HepG2 (cell line): Measurements from ENCODE around the gene SND1. TPM values are rescaled to one million over a fixed set of nuclear protein-coding genes. Genes with fewer than 3 reads are reported as not detected.

ENCODE experiments used
- ATAC-seq: fragments of 200-7000 bp; cut with Tn5 transposase; 3 replicates; pipeline ENCODE4 v1.9.1; 2020; ENCODE audit warnings: mild to moderate bottlenecking, moderate library complexity
- BruUV-seq: library from RNA; stranded (reverse); fragments of 400-500 nt; replicated peaks from 2 replicates; lab custom pipeline; 2021; lab: Mats Ljungman, UMichigan
- CTCF ChIA-PET: fragments of 300-600 bp; formaldehyde crosslinking; extraction: SDS; loops from one replicate; lab custom pipeline; 2021; ENCODE audit warnings: low total read pairs, inconsistent platforms, low intra/inter-chr PET ratio; lab: Yijun Ruan, JAX
- POLR2A ChIA-PET: fragments of 350-600 bp; sonication (Branson Sonifier 250); formaldehyde crosslinking; loops from one replicate; lab custom pipeline; 2020; ENCODE audit warnings: antibody characterized with exemption, inconsistent platforms; lab: Yijun Ruan, JAX
- DNase-seq: peaks from one replicate; pipeline ENCODE4 v3.0.0-alpha.2; 2015; ENCODE audit warnings: low spot score
- FAIRE-seq: peaks from 3 replicates; lab custom pipeline; 2011; peaks lifted over from hg19 to GRCh38; lab: Jason Lieb, UNC
- H2AFZ ChIP-seq: one replicate; pipeline ENCODE4 v1.6.1; 2011; ENCODE audit warnings: low read length, inconsistent platforms
- H3K27ac ChIP-seq: fragments of 300-600 bp; 3 replicates; pipeline ENCODE4 v1.8.0; 2011; ENCODE audit warnings: mixed run types, mild to moderate bottlenecking, mixed read lengths, low read length, inconsistent platforms; ENCODE audit not compliant: insufficient read depth; ENCODE audit errors: extremely low read length
- H3K27me3 ChIP-seq, 2 experiments: fragments of 200-600 bp in 1 of 2; 2 replicates in 1 of 2; 3 replicates in 1 of 2; pipeline versions ENCODE4 v1.6.0 to v1.8.0; 2011; ENCODE audit warnings: low read length in 2 of 2, mild to moderate bottlenecking in 2 of 2, moderate library complexity in 2 of 2, inconsistent platforms in 1 of 2; ENCODE audit not compliant: insufficient read depth in 2 of 2, control insufficient read depth in 1 of 2
- H3K36me3 ChIP-seq, 2 experiments: fragments of 200-600 bp in 1 of 2; replicated peaks in 1 of 2; 2 replicates in 1 of 2; 3 replicates in 1 of 2; pipeline versions ENCODE4 v1.5.1 to v1.8.0; 2011; ENCODE audit warnings: low read length in 2 of 2, inconsistent platforms in 1 of 2; ENCODE audit not compliant: insufficient read depth in 2 of 2, control insufficient read depth in 1 of 2
- H3K4me1 ChIP-seq: 2 replicates; pipeline ENCODE4 v1.5.1; 2012; ENCODE audit warnings: low read length, inconsistent platforms; ENCODE audit not compliant: insufficient read depth
- H3K4me2 ChIP-seq: 2 replicates; pipeline ENCODE4 v1.6.0; 2011; ENCODE audit warnings: low read depth, low read length, inconsistent platforms
- H3K4me3 ChIP-seq, 3 experiments: fragments of 200-600 bp in 1 of 3; sonication (generic), shearing (Covaris generic) in 1 of 3; replicated peaks in 1 of 3; 2 replicates each; pipeline ENCODE4 v1.5.1; 2011 to 2016; ENCODE audit warnings: low read length in 3 of 3, inconsistent platforms in 2 of 3, low read depth in 2 of 3, mild to moderate bottlenecking in 2 of 3, control low read depth in 1 of 3, mixed read lengths in 1 of 3; ENCODE audit not compliant: insufficient read depth in 1 of 3
- H3K79me2 ChIP-seq: one replicate; pipeline ENCODE4 v1.6.1; 2011; ENCODE audit warnings: low read length, inconsistent platforms; ENCODE audit not compliant: insufficient read depth
- H3K9ac ChIP-seq: 2 replicates; pipeline ENCODE4 v1.6.0; 2011; ENCODE audit warnings: mild to moderate bottlenecking, low read depth, low read length, inconsistent platforms; ENCODE audit not compliant: insufficient read depth
- H3K9me3 ChIP-seq: 2 replicates; pipeline ENCODE4 v1.5.1; 2012; ENCODE audit warnings: mild to moderate bottlenecking, low read length
- H4K20me1 ChIP-seq: 2 replicates; pipeline ENCODE4 v1.6.0; 2011; ENCODE audit warnings: inconsistent platforms, mild to moderate bottlenecking, low read length, moderate library complexity; ENCODE audit not compliant: insufficient read depth
- HNRNPLL ChIP-seq: fragments of 200-400 bp; formaldehyde crosslinking; IDR thresholded peaks from 2 replicates; pipeline ENCODE4 v1.6.1; 2017; ENCODE audit warnings: mild to moderate bottlenecking, low read depth, low read length; ENCODE audit not compliant: poor library complexity, severe bottlenecking
- MIER2 ChIP-seq: IDR thresholded peaks from 2 replicates; pipeline ENCODE4 v1.6.1; 2016; ENCODE audit warnings: missing biosample characterization, missing genetic modification reagents
- ZBTB33 ChIP-seq: sonication (generic); formaldehyde crosslinking; IDR thresholded peaks from 2 replicates; pipeline ENCODE4 v1.4.0; 2020; ENCODE audit warnings: missing genetic modification reagents
- ZFP36 ChIP-seq: fragments of 150-350 bp; IDR thresholded peaks from 2 replicates; pipeline ENCODE4 v1.6.1; 2018; ENCODE audit warnings: borderline replicate concordance, low read length, low read depth; ENCODE audit not compliant: partially characterized antibody
- ZFP91 ChIP-seq: sonication (generic); formaldehyde crosslinking; IDR thresholded peaks from 2 replicates; pipeline ENCODE4 v1.9.0; 2022; ENCODE audit warnings: missing genetic modification reagents, mild to moderate bottlenecking, borderline replicate concordance
- ZNF275 ChIP-seq: sonication (generic); formaldehyde crosslinking; IDR thresholded peaks from 2 replicates; pipeline ENCODE4 v1.8.0; 2022; ENCODE audit warnings: missing genetic modification reagents, mild to moderate bottlenecking, inconsistent platforms, borderline replicate concordance
- ZNF549 ChIP-seq: sonication (generic); formaldehyde crosslinking; IDR thresholded peaks from 2 replicates; pipeline ENCODE4 v1.5.0; 2020; ENCODE audit warnings: missing genetic modification reagents
- in situ Hi-C: cut with HindIII; loops from 2 replicates; pipeline ENCODE4 v1.10.0; 2017; ENCODE audit warnings: low pct_unique_long_range_greater_than_20kb; ENCODE audit not compliant: extremely low pct_ligation_motif_present
- intact Hi-C: fragments of 100-400 bp; cut with micrococcal nuclease; formaldehyde crosslinking; loops from one replicate; pipeline ENCODE4 v1.10.0; 2022; ENCODE audit not compliant: unreplicated experiment
- polyA plus RNA-seq, 8 experiments: library from polyadenylated mRNA; depleted of rRNA in 3 of 8; stranded (reverse) in 7 of 8; unstranded in 1 of 8; fragments of >200 nt; fragmentation: Illumina TruSeq in 4 of 8; extraction: Trizol in 4 of 8; gene quantifications; 2 replicates each; pipeline versions ENCODE4 v1.2.1 to v1.2.3, GENCODE V29; 2011 to 2016; ENCODE audit warnings: low read depth in 4 of 8, missing spikeins in 1 of 8, mixed read lengths in 1 of 8; ENCODE audit not compliant: insufficient read depth in 1 of 8
- total RNA-seq, 5 experiments: library from RNA; depleted of rRNA; stranded (reverse); fragments of >200 nt; fragmentation: Illumina TruSeq; extraction: Trizol; gene quantifications; 2 replicates each; pipeline ENCODE4 v1.2.3, GENCODE V29; 2016; ENCODE audit warnings: low read depth in 1 of 5
- TF ChIP-seq, protein P1 (sequence below): sonication (generic); formaldehyde crosslinking; IDR thresholded peaks from 2 replicates; pipeline ENCODE4 v1.9.0; 2021; ENCODE audit warnings: missing genetic modification reagents, borderline replicate concordance

SND1 gene
- total and polyA plus RNA-seq, 2 of the 13 experiments (the other 11 are each of a cell fraction or from before 2014, with no cell fraction given), result 110 to 182 TPM

DNA sequence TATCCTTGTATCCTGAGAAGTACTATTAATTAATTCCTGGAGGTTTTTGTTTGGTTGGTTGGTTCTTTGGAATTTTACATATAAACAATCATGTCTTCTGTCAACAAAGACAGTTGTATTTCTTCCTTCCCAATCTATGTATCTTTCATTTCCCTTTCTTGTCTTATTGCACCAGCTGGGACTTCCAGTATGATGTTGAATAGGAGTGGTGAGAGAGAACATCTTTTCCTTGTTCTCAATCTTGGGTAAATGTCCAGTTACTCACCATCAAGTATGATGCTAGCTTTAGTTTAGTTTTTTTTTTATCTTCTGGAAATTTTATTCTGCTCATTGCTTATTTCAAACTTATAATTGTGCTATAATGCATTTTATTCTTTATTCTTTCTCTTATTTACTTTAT, 26.7 kb upstream of the SND1 start:
- H3K4me3 ChIP-seq, result no peak overlapping the region
- TF ChIP-seq ZFP36 (no peak), ZFP91 (no peak), ZNF549 (CRISPR knock-in tag) (no peak), ZBTB33 (CRISPR knock-in tag) (no peak), MIER2 (CRISPR knock-in tag) (no peak), HNRNPLL (no peak), ZNF275 (CRISPR knock-in tag) (no peak)
- TF ChIP-seq, protein P1, sequence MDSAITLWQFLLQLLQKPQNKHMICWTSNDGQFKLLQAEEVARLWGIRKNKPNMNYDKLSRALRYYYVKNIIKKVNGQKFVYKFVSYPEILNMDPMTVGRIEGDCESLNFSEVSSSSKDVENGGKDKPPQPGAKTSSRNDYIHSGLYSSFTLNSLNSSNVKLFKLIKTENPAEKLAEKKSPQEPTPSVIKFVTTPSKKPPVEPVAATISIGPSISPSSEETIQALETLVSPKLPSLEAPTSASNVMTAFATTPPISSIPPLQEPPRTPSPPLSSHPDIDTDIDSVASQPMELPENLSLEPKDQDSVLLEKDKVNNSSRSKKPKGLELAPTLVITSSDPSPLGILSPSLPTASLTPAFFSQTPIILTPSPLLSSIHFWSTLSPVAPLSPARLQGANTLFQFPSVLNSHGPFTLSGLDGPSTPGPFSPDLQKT (CRISPR knock-in tag), result no peak
- ATAC-seq (no peak), DNase-seq (no peak), FAIRE-seq (no peak)
- H3K4me1 ChIP-seq, result no peaks in the 10 kb centered on the region
- BruUV-seq, result no TSS peak
- in situ Hi-C loops (no loop called here), intact Hi-C loops (no loop called here)
- no peak overlapping the region for H3K27ac ChIP-seq
- 0 out of 2 replicates have a peak, but pooled peaks cover 2% of the 10 kb centered on the region for H4K20me1 ChIP-seq
- no peak overlapping the region for H3K4me2 ChIP-seq
- H3K36me3 ChIP-seq, result no peaks in the 10 kb centered on the region
- no peak overlapping the region for H3K9ac ChIP-seq
- CTCF ChIA-PET, result no interaction called here
- H2AFZ ChIP-seq, result no peak overlapping the region
- POLR2A ChIA-PET, result interaction anchor here (0.9 kb wide), 1 partner anchor 26 kb away, joined by 3 read pairs; no protein-coding TSS in a partner anchor
- H3K79me2 ChIP-seq, result no peaks in the 10 kb centered on the region
- no peaks in the 10 kb centered on the region for H3K9me3 ChIP-seq
- H3K27me3 ChIP-seq, result no peaks in the 10 kb centered on the region
